HFFc6 (cell line): ENCODE measurements around the gene BST1. TPM values are rescaled to one million over a fixed set of nuclear protein-coding genes. Genes with fewer than 3 reads are reported as not detected.

Experiments used
- DNase-seq: peaks from one replicate; pipeline ENCODE4 v3.0.0-alpha.2; 2018
- H3K27ac Mint-ChIP-seq: 2 replicates; pipeline ENCODE4 v1.8.0; 2020; ENCODE audit warnings: mild to moderate bottlenecking, mixed read lengths
- H3K27me3 Mint-ChIP-seq: 2 replicates; pipeline ENCODE4 v1.8.0; 2021; ENCODE audit warnings: mild to moderate bottlenecking, moderate library complexity, mixed read lengths; ENCODE audit not compliant: insufficient read depth
- H3K36me3 Mint-ChIP-seq: 2 replicates; pipeline ENCODE4 v1.8.0; 2021; ENCODE audit warnings: low read depth, mixed read lengths
- H3K4me1 Mint-ChIP-seq: 2 replicates; pipeline ENCODE4 v1.8.0; 2020; ENCODE audit warnings: low read depth, mixed read lengths
- H3K4me3 Mint-ChIP-seq: 2 replicates; pipeline ENCODE4 v1.8.0; 2020; ENCODE audit warnings: mild to moderate bottlenecking, moderate library complexity, mixed read lengths
- H3K9me3 Mint-ChIP-seq: 2 replicates; pipeline ENCODE4 v1.8.0; 2020; ENCODE audit warnings: mild to moderate bottlenecking, mixed read lengths
- CTCF ChIP-seq: fragments of 200-600 bp; sonication (generic); IDR thresholded peaks from 2 replicates; pipeline ENCODE4 v1.5.0; 2021; ENCODE audit warnings: antibody characterized with exemption, mild to moderate bottlenecking
- long read RNA-seq: library from polyadenylated mRNA; unstranded; transcript quantifications from one replicate; pipeline ENCODE4 v2.0.0, GENCODE V29; 2019
- total RNA-seq, 6 experiments: library from RNA; stranded (reverse); fragmentation: NEBNext Ultra II Directional; extraction: Animal tissue kit (Norgen Biotek cat#: 25700); gene quantifications; 2 replicates in 1 of 6; 3 replicates in 5 of 6; pipeline ENCODE4 v1.2.3, GENCODE V29; 2021

Gene BST1
- 1 to 10 TPM; 2.4 to 4.2 (median 2.8) TPM for total RNA-seq
- long read RNA-seq, transcript BST1-201 (9 exons, 1,480 nt) = major isoform, 8 of 9 reads
- long read RNA-seq, partial matches to known transcripts = 1 of 9 reads
- long read RNA-seq, other reads (novel, unspliced or antisense) = 0 of 9 reads

- peak within 1 kb of the TSS; percentile 82 for H3K4me3 Mint-ChIP-seq
- TF ChIP-seq CTCF = no peak
- H3K36me3 Mint-ChIP-seq = no peaks in the 10 kb centered on the region
- no peak within 1 kb of the TSS; the same call in 1 of the 2 replicates for H3K27ac Mint-ChIP-seq
- H3K4me1 Mint-ChIP-seq = peaks cover 14% of the 10 kb centered on the region
- DNase-seq = peak; percentile 30
- peaks cover 3% of the 10 kb centered on the region for H3K27me3 Mint-ChIP-seq
- H3K9me3 Mint-ChIP-seq = no peaks in the 10 kb centered on the region
Measured at GRCh38 chr4:15702941-15703403, at the start of gene BST1. BST1 (plus strand) TSS chr4:15703065; CDS start chr4:15703145, 80 bp downstream.

GRCh38 chr4:15653420-15653819, 49.4 kb upstream of the BST1 start:
- H3K36me3 Mint-ChIP-seq = peaks cover 5% of the 10 kb centered on the region; the same call in 1 of the 2 replicates
- no peak for TF ChIP-seq CTCF

GRCh38 chr4:15653864-15654592, 48.8 kb upstream of the BST1 start:
- no peaks in the 10 kb centered on the region for H3K9me3 Mint-ChIP-seq
- peaks cover 2% of the 10 kb centered on the region; the same call in 1 of the 2 replicates for H3K27me3 Mint-ChIP-seq
- H3K4me1 Mint-ChIP-seq = peaks cover 71% of the 10 kb centered on the region
- peak; percentile 48 for DNase-seq
- peak overlapping the region; percentile 94 for H3K27ac Mint-ChIP-seq
- peak overlapping the region; percentile 97 for H3K4me3 Mint-ChIP-seq
- no peak for TF ChIP-seq CTCF
- H3K36me3 Mint-ChIP-seq = peaks cover 5% of the 10 kb centered on the region; the same call in 1 of the 2 replicates

More at GRCh38 chr4:15653420-15653819, 49.4 kb upstream of the BST1 start:
- Mint-ChIP-seq H3K4me1 (peaks cover 75% of the 10 kb centered on the region), H3K9me3 (no peaks in the 10 kb centered on the region), H3K4me3 (peak overlapping the region; percentile 97), H3K27ac (peak overlapping the region; percentile 94), H3K27me3 (peaks cover 2% of the 10 kb centered on the region; the same call in 1 of the 2 replicates)
- DNase-seq = no peak

- H3K4me1 Mint-ChIP-seq = peaks cover 69% of the 10 kb centered on the region
Measured at GRCh38 chr4:15654593-15655222, 48.2 kb upstream of the BST1 start.

More at GRCh38 chr4:15654593-15655222, 48.2 kb upstream of the BST1 start:
- Mint-ChIP-seq H3K9me3 (no peaks in the 10 kb centered on the region), H3K36me3 (peaks cover 5% of the 10 kb centered on the region; the same call in 1 of the 2 replicates), H3K4me3 (peak overlapping the region; percentile 97), H3K27me3 (peaks cover 2% of the 10 kb centered on the region; the same call in 1 of the 2 replicates), H3K27ac (peak overlapping the region; percentile 99)
- TF ChIP-seq CTCF = no peak
- peak; percentile 9 for DNase-seq
